GM18507 (cell line): ENCODE measurements around the gene OBSCN.
"Not testable (repeated sequence)": the region's sequence is repeated elsewhere in the genome, so short reads cannot be mapped to it uniquely, and the experiment has no call there.

Experiments
- DNase-seq: peaks from one replicate; pipeline ENCODE4 v3.0.0; 2011; ENCODE audit warnings: low read depth; ENCODE audit not compliant: insufficient read length; ENCODE audit errors: extremely low spot score
- FAIRE-seq: peaks from 2 replicates; lab custom pipeline; 2011; peaks lifted over from hg19 to GRCh38; lab: Jason Lieb, UNC

The OBSCN gene

DNA sequence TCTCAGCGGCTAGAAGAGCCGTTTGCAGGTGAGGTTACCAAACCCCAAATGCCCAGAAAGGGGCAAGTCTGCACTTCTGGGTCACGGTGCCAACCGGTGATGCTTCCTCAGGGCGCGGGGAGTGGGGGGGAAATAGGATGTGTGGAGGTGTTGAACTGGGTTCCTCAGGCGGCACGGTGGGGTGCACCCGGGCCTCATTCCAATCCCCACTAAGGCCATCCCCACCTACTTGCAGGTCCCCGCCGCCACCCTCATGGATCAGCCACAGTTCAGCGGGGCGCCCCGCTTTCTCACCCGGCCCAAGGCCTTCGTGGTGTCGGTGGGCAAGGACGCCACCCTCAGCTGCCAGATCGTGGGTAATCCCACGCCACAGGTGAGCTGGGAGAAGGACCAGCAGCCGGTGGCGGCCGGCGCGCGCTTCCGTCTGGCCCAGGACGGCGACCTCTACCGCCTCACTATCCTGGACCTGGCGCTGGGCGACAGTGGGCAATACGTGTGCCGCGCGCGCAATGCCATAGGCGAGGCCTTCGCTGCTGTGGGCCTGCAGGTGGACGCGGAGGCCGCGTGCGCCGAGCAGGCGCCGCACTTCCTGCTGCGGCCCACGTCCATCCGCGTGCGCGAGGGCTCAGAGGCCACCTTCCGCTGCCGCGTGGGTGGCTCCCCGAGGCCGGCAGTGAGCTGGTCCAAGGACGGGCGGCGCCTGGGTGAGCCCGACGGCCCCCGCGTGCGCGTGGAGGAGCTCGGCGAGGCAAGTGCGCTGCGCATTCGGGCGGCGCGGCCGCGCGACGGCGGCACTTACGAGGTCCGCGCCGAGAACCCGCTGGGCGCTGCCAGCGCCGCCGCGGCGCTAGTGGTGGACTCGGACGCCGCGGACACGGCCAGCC is 3.9 kb downstream of the OBSCN start:
- FAIRE-seq, result no peak
- no peak for DNase-seq

- DNase-seq (no peak), FAIRE-seq (no peak)
These were observed 4.6 kb downstream of the OBSCN start for GRCh38 chr1:228212415-228212965.

DNA sequence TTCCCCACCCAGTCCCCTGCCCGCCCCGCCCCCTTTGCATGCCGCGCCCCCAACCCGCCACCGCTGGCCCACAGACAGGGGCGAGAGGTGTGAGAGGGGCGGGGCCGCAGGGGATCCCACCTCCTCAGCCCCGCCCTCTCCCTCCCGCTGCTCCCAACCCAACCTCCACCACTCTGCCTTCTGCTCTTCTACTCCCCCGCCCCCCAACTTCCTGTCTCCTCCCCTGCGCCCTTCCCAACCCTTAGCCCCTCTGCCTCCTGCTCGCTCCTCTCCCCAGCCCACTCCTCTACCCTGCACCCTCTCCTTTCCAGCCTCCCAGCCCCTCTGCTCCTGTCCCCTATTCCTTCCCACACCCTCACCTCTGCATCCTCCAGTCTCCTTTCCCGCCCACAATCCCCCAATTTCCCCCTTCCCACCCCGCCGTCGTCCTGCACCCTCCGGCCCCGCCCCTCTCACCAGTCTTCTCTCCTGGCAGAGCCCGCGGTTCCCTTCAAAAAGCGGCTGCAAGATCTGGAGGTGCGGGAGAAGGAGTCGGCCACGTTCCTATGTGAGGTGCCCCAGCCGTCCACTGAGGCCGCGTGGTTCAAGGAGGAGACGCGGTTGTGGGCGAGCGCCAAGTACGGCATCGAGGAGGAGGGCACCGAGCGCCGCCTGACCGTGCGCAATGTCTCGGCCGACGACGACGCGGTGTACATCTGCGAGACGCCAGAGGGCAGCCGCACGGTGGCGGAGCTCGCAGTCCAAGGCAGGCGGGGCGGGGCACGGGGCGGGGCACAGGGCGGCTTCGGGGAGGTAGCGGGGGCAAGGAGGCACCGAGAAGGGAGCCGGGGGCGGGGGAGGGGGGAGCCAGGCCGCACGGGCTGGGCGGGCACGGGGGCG is 5.4 kb downstream of the OBSCN start:
- FAIRE-seq (peak; percentile 77), DNase-seq (peak; percentile 74)

DNA sequence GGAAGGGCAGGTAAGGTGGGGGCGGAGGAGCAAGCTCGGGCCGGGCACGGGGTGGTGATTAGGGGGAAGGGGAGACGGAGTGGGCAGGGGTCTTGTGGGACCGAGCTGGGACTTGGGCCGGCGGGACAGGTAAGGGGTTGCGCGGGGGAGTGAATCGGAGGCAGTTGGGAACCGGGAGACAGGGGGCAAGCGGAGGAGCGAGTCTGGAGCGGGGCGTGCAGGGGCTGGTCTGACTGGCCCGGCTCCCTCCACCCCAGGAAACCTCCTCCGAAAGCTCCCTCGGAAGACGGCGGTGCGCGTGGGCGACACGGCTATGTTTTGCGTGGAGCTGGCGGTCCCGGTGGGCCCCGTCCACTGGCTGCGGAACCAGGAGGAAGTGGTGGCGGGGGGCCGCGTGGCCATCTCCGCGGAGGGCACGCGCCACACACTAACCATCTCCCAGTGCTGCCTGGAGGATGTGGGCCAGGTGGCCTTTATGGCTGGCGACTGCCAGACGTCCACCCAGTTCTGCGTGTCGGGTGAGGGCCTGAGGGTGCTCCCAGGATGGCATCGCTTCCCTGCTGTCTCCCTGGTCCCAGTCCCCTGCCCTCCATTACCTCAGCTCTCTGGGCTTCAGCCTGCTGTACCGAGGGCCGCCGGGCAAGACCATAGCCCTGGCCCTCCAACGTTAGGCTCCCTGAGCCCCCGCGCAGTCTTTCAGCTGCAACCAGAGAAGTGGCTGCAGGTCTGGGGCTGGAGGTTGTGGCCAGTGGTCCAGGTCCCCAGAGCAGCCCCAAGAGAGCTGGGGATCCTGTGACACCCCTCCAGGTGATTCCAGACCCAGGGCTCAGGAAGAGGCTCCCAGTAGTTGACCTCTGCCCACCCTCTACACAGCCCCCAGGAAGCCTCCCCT is 6.3 kb downstream of the OBSCN start:
- DNase-seq (no peak), FAIRE-seq (no peak)

GRCh38 chr1:228214921-228215662 is 7.2 kb downstream of the OBSCN start:
- FAIRE-seq, result no peak
- no peak for DNase-seq

DNA sequence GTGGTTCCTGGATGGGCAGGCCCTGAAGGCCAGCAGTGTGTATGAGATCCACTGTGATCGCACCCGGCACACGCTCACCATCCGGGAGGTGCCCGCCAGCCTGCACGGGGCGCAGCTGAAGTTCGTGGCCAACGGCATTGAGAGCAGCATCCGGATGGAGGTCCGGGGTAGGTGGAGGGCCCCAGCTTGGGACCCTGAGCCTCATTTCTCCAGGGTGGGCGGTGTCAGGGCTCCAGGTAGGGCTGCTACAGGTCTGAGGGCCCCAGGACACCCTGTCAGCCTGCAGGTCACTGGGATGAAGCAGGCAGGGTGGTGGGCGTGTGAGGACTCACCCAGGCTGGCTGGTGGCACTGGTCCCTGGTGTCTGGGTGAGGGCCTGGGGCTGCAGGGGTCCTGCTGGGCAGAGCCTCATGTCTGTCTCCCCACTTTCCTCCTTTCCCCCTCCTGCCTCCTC is 7.8 kb downstream of the OBSCN start:
- FAIRE-seq (no peak), DNase-seq (no peak)

- no peak for DNase-seq
- FAIRE-seq, result no peak
These were observed 8.8 kb downstream of the OBSCN start for GRCh38 chr1:228216371-228217320.

- DNase-seq (no peak), FAIRE-seq (no peak)
These were observed 9.9 kb downstream of the OBSCN start for GRCh38 chr1:228217551-228218344.

DNA sequence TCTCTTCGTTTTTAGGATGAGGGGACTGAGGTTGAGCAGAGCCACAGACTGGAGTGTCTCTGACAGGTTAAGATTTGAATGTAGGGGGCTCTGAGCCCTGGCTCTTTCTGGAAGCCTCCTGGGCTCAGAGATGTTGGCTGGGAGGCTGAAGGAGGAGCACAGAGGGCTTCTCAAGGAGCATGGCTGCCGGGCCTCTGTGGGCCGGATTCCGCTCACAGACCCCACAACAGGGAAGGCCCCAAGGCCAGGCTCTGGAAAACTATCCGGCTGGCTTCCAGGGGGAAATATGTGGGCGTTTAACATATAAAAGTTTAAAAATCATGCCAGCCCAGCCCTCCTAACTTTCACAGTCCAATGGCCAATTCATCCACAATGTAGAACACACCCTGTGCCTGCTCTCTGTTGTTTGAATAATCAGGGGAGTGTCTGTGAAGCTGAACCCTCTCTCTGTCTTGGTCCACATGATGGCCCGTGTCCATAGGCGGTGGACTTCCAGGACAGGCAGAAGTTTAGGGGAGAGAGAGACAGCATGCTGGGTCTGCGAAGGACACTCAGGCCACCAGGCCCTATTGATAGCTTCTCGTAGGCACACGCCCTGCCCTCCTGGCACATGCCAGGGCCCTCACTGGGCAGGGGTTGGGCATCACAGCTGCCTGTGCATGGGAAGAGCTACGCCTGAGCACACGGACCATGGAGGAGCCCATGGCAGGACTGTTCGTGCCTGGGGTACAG is 10.8 kb downstream of the OBSCN start:
- DNase-seq (no peak), FAIRE-seq (no peak)

- no peak for FAIRE-seq
- DNase-seq, result no peak
These were observed 11.6 kb downstream of the OBSCN start for GRCh38 chr1:228219245-228219961.

DNA sequence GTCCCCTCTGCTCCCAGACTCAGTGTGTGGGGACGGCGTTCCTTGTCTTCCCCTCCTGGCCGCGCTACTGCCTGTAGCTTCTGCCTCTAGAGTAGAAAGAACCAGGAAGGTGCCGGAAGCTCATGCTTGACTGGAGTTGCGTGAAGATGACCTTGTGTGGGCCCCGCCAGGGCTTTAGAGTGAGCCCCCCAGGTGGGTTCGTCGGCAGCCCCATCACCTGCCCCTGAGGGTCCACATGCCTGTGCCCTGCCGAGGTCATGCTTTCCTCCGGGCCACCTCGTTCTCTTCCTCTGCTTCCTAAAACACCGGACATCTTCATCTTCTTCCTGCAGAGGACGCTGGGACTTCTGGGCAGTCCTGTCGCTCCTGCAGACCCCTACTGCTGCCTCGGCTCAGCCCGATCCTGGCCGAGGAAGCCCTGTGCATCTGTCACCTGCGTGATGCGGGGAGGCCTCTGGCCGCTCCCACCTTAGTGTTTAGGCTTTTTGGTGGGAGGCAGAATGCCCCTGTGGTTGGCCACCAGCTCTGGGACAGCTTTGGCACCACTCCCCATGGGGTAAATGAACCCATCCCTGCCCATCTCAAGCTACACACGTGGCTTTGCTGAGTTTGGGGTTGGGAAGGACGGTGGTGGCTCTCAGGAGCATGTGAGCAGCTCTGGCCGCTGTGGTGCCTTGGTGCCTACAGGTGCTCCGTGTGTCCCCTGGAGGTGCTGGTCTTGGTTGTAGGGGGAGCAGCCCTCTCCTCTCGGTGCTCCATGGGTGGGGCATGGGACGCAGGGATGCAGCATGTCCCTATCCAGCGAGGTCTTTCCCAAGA is 12.3 kb downstream of the OBSCN start:
- DNase-seq (no peak), FAIRE-seq (no peak)

- DNase-seq, FAIRE-seq: not testable (repeated sequence)
These were observed 13.3 kb downstream of the OBSCN start for GRCh38 chr1:228221097-228221496.

DNA sequence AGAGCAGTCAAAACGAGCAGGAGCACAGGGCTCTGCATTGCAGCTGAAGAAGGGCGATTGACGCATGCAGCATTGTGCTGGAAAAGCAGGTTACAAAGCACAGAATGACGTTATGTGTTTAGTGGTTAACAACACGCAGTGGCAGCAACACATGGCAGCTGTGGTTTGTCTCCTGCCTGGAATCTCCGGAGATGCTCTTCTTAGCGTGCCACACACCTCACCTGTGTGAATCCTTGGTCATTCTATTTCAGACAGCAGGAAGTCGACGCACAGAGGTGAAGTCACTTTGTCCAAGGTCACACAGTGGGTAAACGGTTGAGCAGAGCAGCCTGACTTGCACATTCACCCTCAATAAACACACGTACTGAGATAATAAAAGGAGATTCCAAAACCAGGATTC is 14.7 kb downstream of the OBSCN start:
- no peak for FAIRE-seq
- no peak for DNase-seq

DNA sequence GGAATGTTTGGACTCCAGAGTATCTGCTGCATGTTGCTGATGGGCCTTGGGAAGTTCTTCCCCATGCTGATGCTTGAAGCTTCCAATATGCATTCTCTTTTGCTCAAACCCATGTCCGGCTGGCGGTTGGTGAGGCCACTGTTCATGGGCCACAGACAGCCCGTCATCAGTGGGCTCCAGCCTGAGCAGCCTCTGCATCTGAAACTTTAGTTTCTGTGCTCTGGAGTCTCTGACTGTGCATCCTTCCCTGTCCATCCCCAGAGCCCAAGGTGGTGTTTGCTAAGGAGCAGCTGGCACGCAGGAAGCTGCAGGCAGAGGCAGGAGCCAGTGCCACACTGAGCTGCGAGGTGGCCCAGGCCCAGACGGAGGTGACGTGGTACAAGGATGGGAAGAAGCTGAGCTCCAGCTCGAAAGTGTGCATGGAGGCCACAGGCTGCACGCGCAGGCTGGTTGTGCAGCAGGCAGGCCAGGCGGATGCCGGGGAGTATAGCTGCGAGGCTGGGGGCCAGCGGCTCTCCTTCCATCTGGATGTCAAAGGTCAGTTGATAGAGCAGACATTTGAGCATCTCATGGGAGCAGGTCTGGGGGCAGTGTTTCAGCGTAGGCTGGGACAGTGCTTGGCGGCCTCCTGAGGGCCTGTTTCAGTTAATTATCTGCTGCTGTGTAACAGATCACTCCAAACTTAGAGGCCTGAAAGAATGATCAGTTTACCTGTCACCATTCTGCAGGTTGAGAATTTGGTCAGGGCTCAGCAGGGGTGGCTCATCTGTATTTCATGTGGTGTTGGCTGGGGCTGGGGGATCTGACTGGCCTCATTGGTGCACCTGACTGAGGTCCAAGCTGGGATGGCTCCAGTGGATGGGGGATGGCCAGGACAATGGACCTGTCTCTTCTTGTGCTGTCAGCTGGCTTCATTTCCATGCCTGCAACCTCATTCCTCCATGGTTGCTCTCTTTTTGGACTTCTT is 16.6 kb downstream of the OBSCN start:
- DNase-seq (no peak), FAIRE-seq (no peak)
